ENCODE results near the gene MDFIC. TPM values are rescaled to one million over a fixed set of nuclear protein-coding genes. Genes with fewer than 3 reads are reported as not detected.

MDFIC gene
- total and polyA plus RNA-seq, 2 donors (not counting 1 experiment from before 2014, with no cell fraction given) = 19.6 to 66.1 TPM

DNA sequence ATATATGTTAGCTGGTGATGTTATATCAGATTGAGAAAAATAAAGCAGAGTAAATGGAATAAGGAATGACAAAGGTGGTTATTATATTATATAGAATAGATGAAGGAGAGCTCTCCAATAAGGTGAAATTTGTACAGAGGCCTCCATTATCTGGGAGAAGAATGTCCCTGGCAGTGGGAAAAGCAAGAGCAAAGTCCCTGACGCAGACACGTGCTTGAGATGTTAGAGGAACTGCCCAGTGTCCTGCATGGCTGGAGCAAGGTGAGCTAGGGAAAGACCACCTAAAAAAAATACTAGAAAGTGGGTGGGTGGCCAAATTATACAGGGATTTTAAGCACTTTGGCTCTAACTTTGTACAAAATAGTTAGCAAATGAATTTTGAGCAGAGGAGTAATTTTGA lies 120.7 kb downstream of the MDFIC start:
- Mint-ChIP-seq H3K9me3 (ENCODE audit: insufficient read depth) (no peaks in the 10 kb centered on the region), H3K4me3 (no peak overlapping the region), H3K27me3 (no peaks in the 10 kb centered on the region), H3K4me1 (no peaks in the 10 kb centered on the region), H3K27ac (no peak overlapping the region)
- TF ChIP-seq, protein P1, sequence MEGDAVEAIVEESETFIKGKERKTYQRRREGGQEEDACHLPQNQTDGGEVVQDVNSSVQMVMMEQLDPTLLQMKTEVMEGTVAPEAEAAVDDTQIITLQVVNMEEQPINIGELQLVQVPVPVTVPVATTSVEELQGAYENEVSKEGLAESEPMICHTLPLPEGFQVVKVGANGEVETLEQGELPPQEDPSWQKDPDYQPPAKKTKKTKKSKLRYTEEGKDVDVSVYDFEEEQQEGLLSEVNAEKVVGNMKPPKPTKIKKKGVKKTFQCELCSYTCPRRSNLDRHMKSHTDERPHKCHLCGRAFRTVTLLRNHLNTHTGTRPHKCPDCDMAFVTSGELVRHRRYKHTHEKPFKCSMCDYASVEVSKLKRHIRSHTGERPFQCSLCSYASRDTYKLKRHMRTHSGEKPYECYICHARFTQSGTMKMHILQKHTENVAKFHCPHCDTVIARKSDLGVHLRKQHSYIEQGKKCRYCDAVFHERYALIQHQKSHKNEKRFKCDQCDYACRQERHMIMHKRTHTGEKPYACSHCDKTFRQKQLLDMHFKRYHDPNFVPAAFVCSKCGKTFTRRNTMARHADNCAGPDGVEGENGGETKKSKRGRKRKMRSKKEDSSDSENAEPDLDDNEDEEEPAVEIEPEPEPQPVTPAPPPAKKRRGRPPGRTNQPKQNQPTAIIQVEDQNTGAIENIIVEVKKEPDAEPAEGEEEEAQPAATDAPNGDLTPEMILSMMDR (IDR thresholded peaks at IDR 0.05) = no peak
- no peak for TF ChIP-seq EZH2 (IDR thresholded peaks at IDR 0.05; ENCODE audit: borderline replicate concordance, insufficient read depth, low read depth, low read length, poor library complexity, severe bottlenecking)
- no peak overlapping the region for H3K4me2 ChIP-seq (replicated peaks; ENCODE audit: low read depth, low read length, poor library complexity, severe bottlenecking)
- H3K27ac ChIP-seq (ENCODE audit: low read length in 2 of 2) = no peak overlapping the region
- intact Hi-C loops (cut with micrococcal nuclease) = no loop called here
- DNase-seq (no peak), ATAC-seq (ENCODE audit: low read depth) (no peak)
- no peaks in the 10 kb centered on the region for H4K20me1 ChIP-seq (ENCODE audit: control insufficient read depth, insufficient read depth, low read length, poor library complexity, severe bottlenecking)
- H3K27me3 ChIP-seq (replicated peaks in 1 of 4; ENCODE audit: control extremely low read depth in 1 of 4, control insufficient read depth in 3 of 4, insufficient read depth in 4 of 4, low read length in 3 of 4) = no peaks in the 10 kb centered on the region
- H3K4me3 ChIP-seq (ENCODE audit: control extremely low read depth in 1 of 5, extremely low read depth in 1 of 5, insufficient read depth in 1 of 5, low read depth in 2 of 5, low read length in 4 of 5) = no peak overlapping the region
- no peaks in the 10 kb centered on the region for H3K79me2 ChIP-seq (ENCODE audit: control insufficient read depth, insufficient read depth, low read length)
- WGBS (ENCODE audit: insufficient coverage) = 67% methylated on average over 2 of the region's 2 CpGs
- CTCF ChIA-PET = no interaction called here
- H3K4me1 ChIP-seq (ENCODE audit: control insufficient read depth in 2 of 2, insufficient read depth in 2 of 2, low read length in 2 of 2) = no peaks in the 10 kb centered on the region
- POLR2A ChIA-PET = no interaction called here
- H3K36me3 ChIP-seq (replicated peaks in 1 of 2; ENCODE audit: control extremely low read depth in 1 of 2, control insufficient read depth in 1 of 2, extremely low read depth in 1 of 2, insufficient read depth in 2 of 2, low read length in 1 of 2) = no peaks in the 10 kb centered on the region
- no peak overlapping the region for H3K9ac ChIP-seq (ENCODE audit: low read length)
- H3K9me3 ChIP-seq (ENCODE audit: control extremely low read depth in 1 of 3, control insufficient read depth in 2 of 3, insufficient read depth in 1 of 3, low read length in 2 of 3) = no peaks in the 10 kb centered on the region
- no peak overlapping the region for H2AFZ ChIP-seq (ENCODE audit: insufficient read depth, low read depth, low read length, poor library complexity, severe bottlenecking)

GRCh38 chr7:115043605-115044004 lies 121.7 kb downstream of the MDFIC start:
- no peak overlapping the region for H3K4me3 ChIP-seq (ENCODE audit: control extremely low read depth in 1 of 5, extremely low read depth in 1 of 5, insufficient read depth in 1 of 5, low read depth in 2 of 5, low read length in 4 of 5)
- H3K27me3 ChIP-seq (replicated peaks in 1 of 4; ENCODE audit: control extremely low read depth in 1 of 4, control insufficient read depth in 3 of 4, insufficient read depth in 4 of 4, low read length in 3 of 4) = no peaks in the 10 kb centered on the region
- no peak overlapping the region for H3K4me3 Mint-ChIP-seq
- DNase-seq (no peak), ATAC-seq (ENCODE audit: low read depth) (no peak)
- no CpG with 5 or more reads among the region's 2 CpGs for WGBS (ENCODE audit: insufficient coverage)
- no peak overlapping the region for H3K27ac Mint-ChIP-seq
- no peaks in the 10 kb centered on the region for H3K79me2 ChIP-seq (ENCODE audit: control insufficient read depth, insufficient read depth, low read length)
- no peaks in the 10 kb centered on the region for H3K4me1 Mint-ChIP-seq
- no peaks in the 10 kb centered on the region for H3K9me3 ChIP-seq (ENCODE audit: control extremely low read depth in 1 of 3, control insufficient read depth in 2 of 3, insufficient read depth in 1 of 3, low read length in 2 of 3)
- no peaks in the 10 kb centered on the region for H4K20me1 ChIP-seq (ENCODE audit: control insufficient read depth, insufficient read depth, low read length, poor library complexity, severe bottlenecking)
- H3K27me3 Mint-ChIP-seq = no peaks in the 10 kb centered on the region
- ChIA-PET POLR2A (no interaction called here), CTCF (no interaction called here)
- H3K4me1 ChIP-seq (ENCODE audit: control insufficient read depth in 2 of 2, insufficient read depth in 2 of 2, low read length in 2 of 2) = no peaks in the 10 kb centered on the region
- intact Hi-C loops (cut with micrococcal nuclease) = no loop called here
- H3K4me2 ChIP-seq (replicated peaks; ENCODE audit: low read depth, low read length, poor library complexity, severe bottlenecking) = no peak overlapping the region
- no peaks in the 10 kb centered on the region for H3K9me3 Mint-ChIP-seq (ENCODE audit: insufficient read depth)
- TF ChIP-seq, protein P1 (IDR thresholded peaks at IDR 0.05) = no peak
- no peak for TF ChIP-seq EZH2 (IDR thresholded peaks at IDR 0.05; ENCODE audit: borderline replicate concordance, insufficient read depth, low read depth, low read length, poor library complexity, severe bottlenecking)
- no peak overlapping the region for H2AFZ ChIP-seq (ENCODE audit: insufficient read depth, low read depth, low read length, poor library complexity, severe bottlenecking)
- H3K36me3 ChIP-seq (replicated peaks in 1 of 2; ENCODE audit: control extremely low read depth in 1 of 2, control insufficient read depth in 1 of 2, extremely low read depth in 1 of 2, insufficient read depth in 2 of 2, low read length in 1 of 2) = no peaks in the 10 kb centered on the region
- no peak overlapping the region for H3K9ac ChIP-seq (ENCODE audit: low read length)
- H3K27ac ChIP-seq (ENCODE audit: low read length in 2 of 2) = no peak overlapping the region

Measured in B cell (primary cell).